Smooth muscle cell (in vitro differentiated cells): ENCODE data around the gene CALN1. TPM values are rescaled to one million over a fixed set of nuclear protein-coding genes. Genes with fewer than 3 reads are reported as not detected.

Experiments used
- DNase-seq: peaks from one replicate; lab custom pipeline; 2025; ENCODE audit not compliant: unreplicated experiment; lab: John Stamatoyannopoulos, UW
- H2AFZ ChIP-seq: fragments of 200-600 bp; sonication (generic); 2 replicates; pipeline ENCODE4 v1.6.0; 2016; ENCODE audit warnings: antibody characterized with exemption, low read depth, mild to moderate bottlenecking
- H3F3A ChIP-seq: fragments of 200-600 bp; sonication (generic); 2 replicates; pipeline ENCODE4 v1.6.0; 2017; ENCODE audit warnings: antibody characterized with exemption, low read depth
- H3K27ac ChIP-seq: fragments of 200-600 bp; sonication (generic); 2 replicates; pipeline ENCODE4 v1.5.1; 2016; ENCODE audit warnings: low read depth, mild to moderate bottlenecking
- H3K27me3 ChIP-seq: fragments of 200-600 bp; sonication (generic); 2 replicates; pipeline ENCODE4 v1.6.1; 2016; ENCODE audit warnings: low read depth, mild to moderate bottlenecking
- H3K36me3 ChIP-seq: fragments of 200-600 bp; sonication (generic); 2 replicates; pipeline ENCODE4 v1.5.1; 2016; ENCODE audit warnings: low read depth
- H3K4me1 ChIP-seq: fragments of 200-600 bp; sonication (generic); 2 replicates; pipeline ENCODE4 v1.5.1; 2016; ENCODE audit warnings: low read depth
- H3K4me2 ChIP-seq: fragments of 200-600 bp; sonication (generic); 2 replicates; pipeline ENCODE4 v1.6.0; 2016; ENCODE audit warnings: mild to moderate bottlenecking
- H3K4me3 ChIP-seq: fragments of 200-600 bp; sonication (generic); 2 replicates; pipeline ENCODE4 v1.5.1; 2016; ENCODE audit warnings: mild to moderate bottlenecking
- H3K79me2 ChIP-seq: fragments of 200-600 bp; sonication (generic); 2 replicates; pipeline ENCODE4 v1.6.0; 2016; ENCODE audit warnings: low read depth, mild to moderate bottlenecking
- H3K9ac ChIP-seq: fragments of 200-600 bp; sonication (generic); 2 replicates; pipeline ENCODE4 v1.6.0; 2016; ENCODE audit warnings: low read depth
- H3K9me3 ChIP-seq: fragments of 200-600 bp; sonication (generic); replicated peaks from 2 replicates; pipeline ENCODE4 v1.5.1; 2016; ENCODE audit warnings: low read depth
- H4K20me1 ChIP-seq: fragments of 200-600 bp; sonication (generic); 2 replicates; pipeline ENCODE4 v1.6.0; 2016; ENCODE audit warnings: low read depth
- CTCF ChIP-seq: fragments of 200-600 bp; sonication (generic); IDR thresholded peaks from 2 replicates; pipeline ENCODE4 v1.5.1; 2017; ENCODE audit warnings: borderline replicate concordance, mild to moderate bottlenecking, antibody characterized with exemption; ENCODE audit not compliant: insufficient read depth, poor library complexity, severe bottlenecking
- WGBS: methylation state at CpG from one replicate; pipeline ENCODE4 v1.1.7; 2016; ENCODE audit warnings: low lambda C conversion rate; 5-methylcytosine and 5-hydroxymethylcytosine counted together
- polyA plus RNA-seq: library from polyadenylated mRNA; unstranded; fragments of >200 nt; fragmentation: Nextera tagmentation; extraction: Ambion mirVana; gene quantifications from 2 replicates; pipeline ENCODE4 v1.2.1, GENCODE V29; 2016
- total RNA-seq: library from RNA; depleted of rRNA; stranded (reverse); fragments of >200 nt; gene quantifications from 2 replicates; pipeline ENCODE4 v1.2.3, GENCODE V29; 2014

CALN1 gene
- total and polyA plus RNA-seq, 2 experiments from 2014 or later: not detected

GRCh38 chr7:71868797-71869196 lies 543.3 kb downstream of the CALN1 start:
- H4K20me1 ChIP-seq: no peaks in the 10 kb centered on the region
- no peaks in the 10 kb centered on the region for H3K4me1 ChIP-seq
- no peaks in the 10 kb centered on the region for H3K36me3 ChIP-seq
- H3K9ac ChIP-seq: no peak overlapping the region
- peak overlapping the region; percentile 75 for H2AFZ ChIP-seq
- peak overlapping the region; percentile 72 for H3K27ac ChIP-seq
- H3K4me3 ChIP-seq: no peak overlapping the region
- TF ChIP-seq CTCF: no peak
- H3F3A ChIP-seq: no peaks in the 10 kb centered on the region
- 27% methylated on average over 1 of the region's 1 CpG for WGBS
- no peaks in the 10 kb centered on the region for H3K79me2 ChIP-seq
- no peaks in the 10 kb centered on the region for H3K9me3 ChIP-seq
- DNase-seq: no peak
- H3K4me2 ChIP-seq: peak overlapping the region; percentile 68
- H3K27me3 ChIP-seq: no peaks in the 10 kb centered on the region

GRCh38 chr7:71867626-71868025 lies 544.5 kb downstream of the CALN1 start:
- DNase-seq: no peak
- H3K4me2 ChIP-seq: no peak overlapping the region
- no peaks in the 10 kb centered on the region for H3K27me3 ChIP-seq
- H3K4me1 ChIP-seq: no peaks in the 10 kb centered on the region
- TF ChIP-seq CTCF: no peak
- 75% methylated on average over 8 of the region's 8 CpGs for WGBS
- no peak overlapping the region for H3K27ac ChIP-seq
- no peaks in the 10 kb centered on the region for H3K79me2 ChIP-seq
- no peaks in the 10 kb centered on the region for H3F3A ChIP-seq
- no peak overlapping the region for H3K4me3 ChIP-seq
- no peak overlapping the region for H3K9ac ChIP-seq
- H3K9me3 ChIP-seq: no peaks in the 10 kb centered on the region
- no peak overlapping the region for H2AFZ ChIP-seq
- H4K20me1 ChIP-seq: no peaks in the 10 kb centered on the region
- H3K36me3 ChIP-seq: no peaks in the 10 kb centered on the region

GRCh38 chr7:71865172-71865571 lies 547.0 kb downstream of the CALN1 start:
- Histone ChIP-seq H3K4me1 (no peaks in the 10 kb centered on the region), H2AFZ (no peak overlapping the region), H4K20me1 (no peaks in the 10 kb centered on the region), H3K36me3 (no peaks in the 10 kb centered on the region), H3K9me3 (no peaks in the 10 kb centered on the region), H3K79me2 (no peaks in the 10 kb centered on the region), H3K27me3 (no peaks in the 10 kb centered on the region), H3K9ac (no peak overlapping the region), H3K4me3 (no peak overlapping the region), H3K4me2 (no peak overlapping the region), H3F3A (no peaks in the 10 kb centered on the region), H3K27ac (no peak overlapping the region)
- DNase-seq: no peak
- WGBS: 89% methylated on average over 6 of the region's 6 CpGs
- TF ChIP-seq CTCF: no peak

- Histone ChIP-seq H3K9ac (no peak overlapping the region), H3F3A (no peaks in the 10 kb centered on the region), H3K4me3 (no peak overlapping the region), H3K4me2 (no peak overlapping the region), H3K27me3 (no peaks in the 10 kb centered on the region), H3K27ac (no peak overlapping the region), H3K4me1 (no peaks in the 10 kb centered on the region), H3K79me2 (no peaks in the 10 kb centered on the region), H3K9me3 (no peaks in the 10 kb centered on the region), H3K36me3 (no peaks in the 10 kb centered on the region), H2AFZ (no peak overlapping the region), H4K20me1 (no peaks in the 10 kb centered on the region)
- WGBS: 92% methylated on average over 4 of the region's 4 CpGs
- DNase-seq: no peak
- no peak for TF ChIP-seq CTCF
These were observed 548.0 kb downstream of the CALN1 start for GRCh38 chr7:71864130-71864529.
